GM12878 (cell line): ENCODE measurements around the gene CYP24A1. TPM values are rescaled to one million over a fixed set of nuclear protein-coding genes. Genes with fewer than 3 reads are reported as not detected.

Experiments
- ATAC-seq: fragments of 200-7000 bp; cut with Tn5 transposase; 3 replicates; pipeline ENCODE4 v1.9.1; 2020; ENCODE audit warnings: mild to moderate bottlenecking, moderate library complexity
- BruUV-seq: library from RNA; stranded (reverse); fragments of 400-500 nt; replicated peaks from 2 replicates; lab custom pipeline; 2021; lab: Mats Ljungman, UMichigan
- CTCF ChIA-PET: fragments of 300-600 bp; sonication (Branson Sonifier 250); formaldehyde crosslinking; extraction: SDS; loops from one replicate; lab custom pipeline; 2021; ENCODE audit warnings: inconsistent platforms; lab: Yijun Ruan, JAX
- POLR2A ChIA-PET: fragments of 350-600 bp; formaldehyde crosslinking; extraction: SDS; loops from one replicate; lab custom pipeline; 2021; ENCODE audit warnings: inconsistent platforms; lab: Charles Lee
- RAD21 ChIA-PET: fragments of 300-600 bp; sonication (Branson Sonifier 250); formaldehyde crosslinking; loops from one replicate; lab custom pipeline; 2023; ENCODE audit warnings: antibody characterized with exemption; ENCODE audit not compliant: unreplicated experiment; lab: Charles Lee
- SMC1A ChIA-PET: fragments of 300-600 bp; sonication (Branson Sonifier 250); formaldehyde crosslinking; loops from one replicate; lab custom pipeline; 2023; ENCODE audit not compliant: unreplicated experiment, uncharacterized antibody; lab: Charles Lee
- DNase-seq: peaks from one replicate; pipeline ENCODE4 v3.0.0-alpha.2; 2011; ENCODE audit warnings: low read depth, low spot score
- FAIRE-seq: peaks from 3 replicates; lab custom pipeline; 2011; peaks lifted over from hg19 to GRCh38; lab: Jason Lieb, UNC
- H2AFZ ChIP-seq: 2 replicates; pipeline ENCODE4 v1.6.0; 2011; ENCODE audit warnings: low read depth, low read length, control low read depth; ENCODE audit not compliant: control insufficient read depth
- H3K27ac ChIP-seq: 2 replicates; pipeline ENCODE4 v1.5.1; 2011; ENCODE audit warnings: control low read depth; ENCODE audit not compliant: control insufficient read depth, insufficient read depth
- H3K27me3 ChIP-seq, 2 experiments: replicated peaks in 1 of 2; 2 replicates each; pipeline versions ENCODE4 v1.6.0 to v1.6.1; 2011; ENCODE audit warnings: low read length in 1 of 2; ENCODE audit not compliant: control insufficient read depth in 2 of 2, insufficient read depth in 2 of 2
- H3K36me3 ChIP-seq, 2 experiments: 2 replicates each; pipeline ENCODE4 v1.5.1; 2011; ENCODE audit warnings: low read length in 1 of 2; ENCODE audit not compliant: control insufficient read depth in 2 of 2, insufficient read depth in 2 of 2
- H3K4me1 ChIP-seq: 2 replicates; pipeline ENCODE4 v1.6.1; 2011; ENCODE audit warnings: mild to moderate bottlenecking, low read length, moderate library complexity, mixed read lengths; ENCODE audit not compliant: control insufficient read depth, insufficient read depth
- H3K4me2 ChIP-seq: 2 replicates; pipeline ENCODE4 v1.6.0; 2011; ENCODE audit warnings: control low read depth; ENCODE audit not compliant: control insufficient read depth, insufficient read depth
- H3K4me3 ChIP-seq: fragments of 200-600 bp; sonication (generic); 2 replicates; pipeline ENCODE4 v1.5.1; 2016
- H3K79me2 ChIP-seq: 2 replicates; pipeline ENCODE4 v1.6.0; 2011; ENCODE audit warnings: low read length; ENCODE audit not compliant: control insufficient read depth, insufficient read depth
- H3K9ac ChIP-seq: 2 replicates; pipeline ENCODE4 v1.8.0; 2011; ENCODE audit warnings: low read length, control low read depth, mixed read lengths; ENCODE audit not compliant: control insufficient read depth, insufficient read depth
- H3K9me3 ChIP-seq: replicated peaks from 3 replicates; pipeline ENCODE4 v1.5.1; 2011; ENCODE audit warnings: mild to moderate bottlenecking, low read length; ENCODE audit not compliant: control insufficient read depth, insufficient read depth
- H4K20me1 ChIP-seq: 2 replicates; pipeline ENCODE4 v1.6.0; 2011; ENCODE audit not compliant: control insufficient read depth, insufficient read depth
- NFXL1 ChIP-seq: fragments of 450-650 bp; IDR thresholded peaks from 2 replicates; pipeline ENCODE4 v1.6.1; 2017; ENCODE audit warnings: antibody characterized with exemption, mild to moderate bottlenecking, borderline replicate concordance
- ZBTB4 ChIP-seq: fragments of 450-650 bp; formaldehyde crosslinking; IDR thresholded peaks from 2 replicates; pipeline ENCODE4 v1.4.0; 2022; ENCODE audit warnings: mild to moderate bottlenecking, moderate library complexity
- WGBS: methylation state at CpG from one replicate; pipeline ENCODE4 v1.1.6; 2016; ENCODE audit warnings: low lambda C conversion rate; ENCODE audit not compliant: insufficient replicate concordance, insufficient coverage; ENCODE audit errors: missing lambda C conversion rate; 5-methylcytosine and 5-hydroxymethylcytosine counted together
- in situ Hi-C: fragments of 300-500 bp; cut with MboI; formaldehyde crosslinking; loops from 9 replicates; pipeline ENCODE4 v1.14.3; 2018; ENCODE audit warnings: mixed read lengths
- intact Hi-C: fragments of 100-400 bp; cut with micrococcal nuclease; formaldehyde crosslinking; loops from one replicate; pipeline ENCODE4 v1.14.2; 2022; ENCODE audit not compliant: unreplicated experiment
- polyA plus RNA-seq, 11 experiments: library from polyadenylated mRNA; depleted of rRNA in 4 of 11; unstranded in 6 of 11; stranded (reverse) in 5 of 11; fragments of >200 nt; fragmentation: Nextera tagmentation in 4 of 11; fragmentation: Illumina TruSeq in 1 of 11; extraction: Ambion mirVana in 4 of 11; extraction: Trizol in 1 of 11; gene quantifications; 1 replicate in 1 of 11; 2 replicates in 10 of 11; pipeline versions ENCODE4 v1.2.1 to v1.2.3, GENCODE V29; 2011 to 2016; ENCODE audit warnings: inconsistent platforms in 2 of 11, missing spikeins in 2 of 11, low read depth in 1 of 11
- total RNA-seq, 4 experiments: library from RNA; depleted of rRNA in 3 of 4; stranded (reverse); fragments of >200 nt in 3 of 4; fragmentation: Illumina TruSeq in 1 of 4; extraction: Trizol in 1 of 4; gene quantifications; 2 replicates each; pipeline versions ENCODE4 v1.2.1 to v1.2.3, GENCODE V29; 2013 to 2021

Gene CYP24A1
- total and polyA plus RNA-seq, 10 of the 15 experiments (the other 5 are each of a cell fraction or from before 2014, with no cell fraction given) = 0.69 TPM; not detected in 9

GRCh38 chr20:54200487-54201267 is 26.9 kb upstream of the CYP24A1 start:
- FAIRE-seq (no peak), DNase-seq (no peak)
- WGBS = 37% methylated on average over 7 of the region's 7 CpGs
- H2AFZ ChIP-seq = no peak overlapping the region
- no peak overlapping the region for H3K4me3 ChIP-seq
- H3K36me3 ChIP-seq = no peaks in the 10 kb centered on the region
- no peak overlapping the region for H3K9ac ChIP-seq
- no peak overlapping the region for H3K4me2 ChIP-seq
- in situ Hi-C loops = loop anchor here (10.0 kb wide), 1 partner anchor 626 kb away; no protein-coding TSS in a partner anchor
- H3K4me1 ChIP-seq = peaks cover 7% of the 10 kb centered on the region
- no peaks in the 10 kb centered on the region for H3K27me3 ChIP-seq
- ChIA-PET RAD21 (interaction anchor here (1.0 to 1.7 kb wide), 5 partner anchors 95 to 653 kb away, joined by 3 to 9 read pairs (median 3); no protein-coding TSS in a partner anchor), SMC1A (interaction anchor here (0.7 to 5.5 kb wide), 13 partner anchors 8 to 447 kb away, joined by 3 to 78 read pairs (median 5); partner anchors contain the start of gene PFDN4)
- BruUV-seq = no TSS peak
- no peaks in the 10 kb centered on the region for H4K20me1 ChIP-seq
- intact Hi-C loops = no loop called here
- no peak for TF ChIP-seq ZBTB4 (CRISPR knock-in tag)
- 0 out of 2 replicates have a peak, but pooled peaks have one; percentile 46 for TF ChIP-seq NFXL1
- TF ChIP-seq, all 136 proteins: peak for 1
- H3K27ac ChIP-seq = no peak overlapping the region
- POLR2A ChIA-PET = no interaction called here
- H3K79me2 ChIP-seq = no peaks in the 10 kb centered on the region
- no peak for ATAC-seq
- H3K9me3 ChIP-seq = no peaks in the 10 kb centered on the region
- CTCF ChIA-PET = interaction anchor here (0.6 to 7.5 kb wide), 24 partner anchors 8 to 985 kb away, joined by 3 to 153 read pairs (median 4); partner anchors contain the start of gene PFDN4
